Ureter (tissue), 1 donor: ENCODE data around the gene LRRC1. TPM values are rescaled to one million over a fixed set of nuclear protein-coding genes. Genes with fewer than 3 reads are reported as not detected.

Source experiments
- DNase-seq: peaks from one replicate; pipeline ENCODE4 v3.0.0-alpha.2; 2020; ENCODE audit warnings: low spot score
- total RNA-seq: library from RNA; stranded (reverse); gene quantifications from one replicate; pipeline ENCODE4 v1.2.4, GENCODE V29; 2023
- donor health status: DM: yes; HTN: yes; CAD: no.

LRRC1 gene
- total RNA-seq, 1 donor from 2014 or later = 46.9 TPM

GRCh38 chr6:53815381-53816119, 20.7 kb downstream of the LRRC1 start:
- no peak for DNase-seq

- no peak for DNase-seq
Measured at GRCh38 chr6:53818858-53819609, 24.2 kb downstream of the LRRC1 start.

DNA sequence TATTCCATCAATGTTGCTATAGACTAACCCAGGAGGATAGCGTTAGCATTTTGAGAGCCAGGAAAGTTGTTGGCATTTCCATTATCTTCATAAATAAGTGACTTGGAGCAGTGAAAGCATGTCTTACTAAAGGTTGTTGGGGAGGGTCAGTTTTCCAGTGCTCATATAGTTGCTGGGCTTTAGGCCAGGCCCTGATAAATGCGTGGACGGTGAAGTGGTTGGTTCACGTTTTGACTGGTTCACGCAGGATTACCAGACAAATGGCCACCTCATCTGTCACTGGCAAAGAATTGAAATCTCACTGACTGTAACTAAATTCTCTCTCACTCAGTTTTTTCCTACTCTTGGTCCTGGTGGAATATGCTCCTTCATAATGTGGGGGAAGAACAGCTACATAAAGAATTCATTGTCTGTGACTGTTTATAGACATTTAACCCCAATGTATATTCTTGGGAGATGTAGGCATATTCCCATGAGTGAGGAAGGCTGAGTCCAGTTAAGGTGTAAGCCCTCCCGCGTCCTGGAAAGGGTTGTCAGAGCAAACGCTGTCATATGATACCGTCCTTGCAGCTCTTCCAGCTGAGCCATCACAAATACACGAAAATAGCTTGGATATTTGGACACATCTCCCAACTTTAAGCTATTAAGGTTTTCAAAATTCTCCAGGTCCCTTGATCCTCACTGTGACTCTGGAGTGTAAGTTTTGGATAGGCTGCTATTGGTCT, 27.8 kb downstream of the LRRC1 start:
- DNase-seq = no peak

GRCh38 chr6:53824714-53825113, 29.9 kb downstream of the LRRC1 start:
- DNase-seq = no peak

DNA sequence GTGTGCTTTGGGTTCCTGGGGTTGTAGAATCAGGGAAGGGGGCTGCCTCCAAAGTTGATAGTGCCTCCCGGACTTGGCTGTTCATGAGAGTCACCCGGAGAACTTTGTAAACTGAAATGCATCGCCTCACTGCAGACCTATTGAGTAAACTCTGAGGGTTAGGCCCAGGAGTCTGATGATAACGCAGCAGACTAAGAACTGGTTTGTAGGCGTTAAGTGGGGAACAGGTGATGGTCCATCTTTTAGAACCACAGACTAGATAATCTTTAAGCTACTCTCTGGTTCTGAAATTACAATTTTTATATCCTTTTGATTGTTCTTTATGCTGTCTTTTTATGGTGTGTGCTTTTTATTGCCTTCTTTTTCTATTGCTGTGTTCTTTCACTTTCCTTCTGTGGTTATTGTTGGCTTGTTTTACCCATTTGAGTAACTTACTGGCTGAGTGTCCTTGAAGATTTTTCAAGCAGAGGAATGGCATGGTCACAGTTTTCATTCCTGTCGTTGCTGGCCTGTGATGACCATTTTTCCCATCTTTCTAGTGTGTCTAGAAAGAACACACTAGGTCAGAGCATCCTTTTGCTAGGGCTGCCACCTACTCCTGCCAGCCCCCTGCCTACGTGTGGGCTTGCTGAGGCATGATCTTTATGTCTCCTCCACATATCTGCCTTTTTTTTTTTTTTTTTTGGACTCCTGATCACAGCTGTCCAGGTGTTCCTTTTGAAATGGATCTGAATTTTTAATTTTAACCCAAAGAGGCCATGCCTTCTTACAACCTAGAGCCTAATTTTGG, 30.9 kb downstream of the LRRC1 start:
- no peak for DNase-seq

DNA sequence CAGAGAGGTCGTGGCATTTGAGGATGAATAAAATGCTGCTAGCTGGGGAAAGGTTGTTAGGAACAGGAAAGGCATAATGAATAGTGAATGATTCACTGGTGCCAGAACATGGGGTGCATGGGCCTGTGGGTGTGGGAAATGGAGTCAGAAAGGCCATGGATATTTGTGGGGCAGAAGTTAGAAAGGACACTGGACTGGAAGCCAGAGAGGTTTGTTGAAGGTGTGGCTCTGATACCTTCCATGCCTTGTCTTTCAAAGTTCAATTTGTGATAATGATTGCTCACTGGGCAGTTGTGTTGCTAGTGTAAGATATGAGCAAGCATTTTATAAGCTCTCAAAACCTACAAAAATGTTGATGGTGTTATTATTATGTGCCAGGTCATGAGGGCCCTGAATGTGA, 32.7 kb downstream of the LRRC1 start:
- DNase-seq = no peak

DNA sequence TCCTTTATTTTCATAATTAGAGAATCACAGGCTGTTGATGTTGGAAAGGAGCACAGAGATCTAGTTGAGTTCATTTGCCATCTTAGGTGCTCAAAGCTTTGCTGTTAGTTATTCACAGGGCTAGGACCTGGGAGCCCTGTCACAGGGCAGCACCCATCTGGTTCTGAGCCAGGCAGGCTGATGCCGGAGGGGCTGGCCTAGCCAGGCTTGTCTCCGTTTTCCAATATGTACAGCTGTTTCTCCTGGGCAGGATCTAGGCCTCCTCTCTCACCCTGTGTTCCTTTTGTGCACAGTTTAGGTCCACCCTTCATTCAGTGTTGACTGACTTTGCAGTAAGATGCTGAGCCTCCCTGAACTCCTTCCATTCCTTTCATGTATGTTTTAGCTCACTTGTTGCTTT, 33.4 kb downstream of the LRRC1 start:
- no peak for DNase-seq

DNA sequence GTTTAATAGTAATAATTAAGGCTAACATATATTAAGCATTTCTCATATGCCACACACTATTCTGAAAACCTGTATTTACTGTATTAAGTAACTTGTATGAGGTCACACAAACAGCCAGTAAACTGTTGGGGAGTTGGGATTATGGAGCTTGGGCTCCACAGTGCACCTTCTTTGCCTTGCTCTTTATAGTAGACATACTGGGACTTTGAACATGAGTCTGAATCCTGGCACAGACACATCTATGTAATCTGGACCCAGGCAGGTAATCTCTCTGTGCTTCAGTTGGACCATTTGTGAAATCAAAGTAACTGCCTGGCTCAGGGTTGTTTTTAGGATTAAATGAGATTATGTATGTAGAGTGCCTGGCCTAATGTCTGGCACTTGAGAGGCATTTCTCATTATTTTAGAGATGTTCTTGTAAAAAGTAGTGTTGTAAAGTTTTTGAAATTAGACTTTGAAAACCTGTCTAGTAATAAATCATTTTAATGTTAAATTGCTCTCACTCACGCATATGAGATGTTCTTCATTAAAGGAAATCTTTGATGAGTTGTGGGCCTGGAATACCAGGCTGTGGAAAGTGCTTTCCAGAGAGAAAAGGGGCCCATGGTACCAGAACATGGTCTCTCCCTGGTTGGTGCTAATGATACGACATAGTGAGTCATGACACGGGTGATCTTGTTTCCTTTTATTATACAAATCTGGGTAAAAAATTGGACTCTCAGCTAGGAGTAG, 34.3 kb downstream of the LRRC1 start:
- DNase-seq = no peak

DNA sequence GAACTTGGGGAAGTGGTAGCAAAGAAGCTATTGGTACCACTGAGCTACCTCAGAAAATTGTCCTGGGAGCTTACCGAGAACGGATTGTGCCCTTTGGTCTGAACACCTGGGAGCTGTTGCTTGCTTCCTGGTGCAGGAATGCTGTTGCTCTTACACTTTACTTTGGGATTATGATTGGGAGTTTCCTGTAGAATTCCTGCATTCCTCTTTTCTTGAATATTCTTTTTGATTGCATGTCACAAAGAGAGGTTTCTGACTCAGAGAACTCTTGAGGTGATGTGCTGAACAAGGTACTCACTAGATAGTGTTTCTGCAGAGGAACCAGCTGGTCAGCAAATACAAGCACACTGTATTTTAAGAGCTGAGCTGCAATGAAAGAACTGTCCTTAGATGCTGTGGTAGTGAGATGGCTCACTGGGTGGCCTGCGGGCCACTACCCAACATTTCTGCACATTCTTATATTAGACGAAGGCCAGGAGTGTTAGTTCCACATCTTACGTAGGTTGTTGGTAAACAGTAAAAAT, 35.0 kb downstream of the LRRC1 start:
- no peak for DNase-seq

GRCh38 chr6:53830366-53830765, 35.6 kb downstream of the LRRC1 start:
- no peak for DNase-seq

DNA sequence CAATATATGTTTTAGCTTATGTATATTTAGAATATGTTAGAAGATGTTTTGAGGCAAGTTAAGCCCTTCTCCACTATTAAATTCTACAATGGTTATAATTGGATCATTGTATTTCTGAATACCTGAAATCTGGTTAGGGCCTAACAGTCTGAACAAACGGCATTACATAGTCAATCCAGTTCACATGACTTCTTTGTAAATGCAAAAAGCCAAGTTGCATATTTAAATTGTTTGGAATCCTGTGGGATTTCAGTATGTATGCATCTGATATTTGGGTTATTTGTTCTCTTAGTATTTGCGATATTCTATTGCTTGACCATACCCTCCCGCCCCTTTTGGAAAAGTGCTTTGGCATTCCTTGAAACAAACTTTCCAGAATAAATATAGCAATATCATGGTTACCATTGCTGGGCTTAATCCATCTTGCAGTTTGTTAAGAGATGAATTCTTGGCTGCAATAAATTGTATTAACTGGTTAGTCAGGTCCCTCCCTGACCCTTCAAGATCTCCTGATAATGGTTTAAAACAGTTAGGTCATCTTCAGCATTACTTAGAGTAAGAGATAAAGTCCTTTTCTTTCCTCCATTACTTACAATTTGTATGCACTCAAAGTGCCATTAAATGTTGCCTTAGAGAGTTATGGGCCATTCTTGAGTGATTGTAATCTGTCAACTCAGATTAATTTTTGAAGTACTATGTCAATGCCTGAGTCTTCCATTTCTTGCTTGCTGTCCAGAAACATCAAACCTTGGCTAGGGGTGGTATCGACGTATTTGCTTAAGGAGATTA, 36.5 kb downstream of the LRRC1 start:
- no peak for DNase-seq

- DNase-seq = no peak
Measured at GRCh38 chr6:53831936-53832660, 37.3 kb downstream of the LRRC1 start.

DNA sequence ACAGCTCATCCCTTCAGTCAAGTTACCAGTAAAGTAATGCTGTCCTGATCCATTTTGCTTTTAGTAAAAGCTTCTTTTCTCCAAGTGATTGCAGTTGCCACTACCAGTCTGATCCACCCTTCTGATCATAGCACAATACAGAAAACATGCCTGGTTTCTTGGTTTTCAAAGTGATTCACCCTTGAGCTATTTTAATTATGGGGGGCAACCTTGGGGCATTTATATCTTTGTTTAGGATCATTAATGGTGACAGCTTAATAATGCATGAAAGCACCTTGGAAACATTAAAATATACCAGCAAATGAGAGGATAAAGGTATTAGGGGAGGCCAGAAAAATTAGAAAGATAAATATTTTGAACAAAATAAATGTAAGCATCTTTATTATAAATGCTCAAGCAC, 38.4 kb downstream of the LRRC1 start:
- no peak for DNase-seq

DNA sequence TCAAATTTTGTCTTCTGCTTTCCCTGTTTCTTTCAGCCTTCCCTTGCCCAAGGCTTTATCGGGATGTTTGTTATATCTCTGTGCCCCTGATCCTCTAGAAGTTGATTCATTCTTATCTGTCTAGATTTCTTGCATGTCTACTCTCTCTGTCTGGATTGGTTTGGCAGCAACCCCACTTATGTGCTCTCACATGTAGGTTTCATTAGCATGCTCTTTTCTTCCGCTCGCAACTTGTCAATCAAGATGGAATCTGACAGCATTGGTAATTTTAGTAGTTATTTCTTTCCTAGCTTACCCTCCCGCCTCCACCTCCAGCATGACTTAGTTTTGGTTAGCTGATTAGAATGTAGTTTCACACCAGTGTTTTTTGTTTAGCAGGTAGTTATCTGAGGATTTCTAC, 39.3 kb downstream of the LRRC1 start:
- no peak for DNase-seq

- no peak for DNase-seq
Measured at GRCh38 chr6:53837865-53838769, 43.3 kb downstream of the LRRC1 start.

DNA sequence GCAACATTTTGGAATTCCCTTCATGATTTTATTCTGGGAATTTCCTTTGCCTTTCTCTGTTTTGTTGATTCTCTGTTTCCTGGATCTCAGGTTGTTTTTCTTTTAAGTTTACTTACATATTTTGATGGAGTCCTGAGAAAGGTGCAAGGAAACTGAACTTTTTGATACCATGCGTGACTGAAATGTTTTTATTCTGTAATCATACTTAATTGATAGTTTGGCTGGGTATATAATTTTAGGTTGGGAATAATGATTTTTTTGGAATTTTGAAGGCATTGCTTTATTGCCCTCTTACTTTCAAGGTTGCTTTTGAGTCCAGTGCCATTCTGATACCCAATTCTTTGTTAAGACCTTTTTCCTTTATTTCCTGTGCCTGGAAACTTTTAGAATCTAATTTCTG, 45.2 kb downstream of the LRRC1 start:
- no peak for DNase-seq

DNA sequence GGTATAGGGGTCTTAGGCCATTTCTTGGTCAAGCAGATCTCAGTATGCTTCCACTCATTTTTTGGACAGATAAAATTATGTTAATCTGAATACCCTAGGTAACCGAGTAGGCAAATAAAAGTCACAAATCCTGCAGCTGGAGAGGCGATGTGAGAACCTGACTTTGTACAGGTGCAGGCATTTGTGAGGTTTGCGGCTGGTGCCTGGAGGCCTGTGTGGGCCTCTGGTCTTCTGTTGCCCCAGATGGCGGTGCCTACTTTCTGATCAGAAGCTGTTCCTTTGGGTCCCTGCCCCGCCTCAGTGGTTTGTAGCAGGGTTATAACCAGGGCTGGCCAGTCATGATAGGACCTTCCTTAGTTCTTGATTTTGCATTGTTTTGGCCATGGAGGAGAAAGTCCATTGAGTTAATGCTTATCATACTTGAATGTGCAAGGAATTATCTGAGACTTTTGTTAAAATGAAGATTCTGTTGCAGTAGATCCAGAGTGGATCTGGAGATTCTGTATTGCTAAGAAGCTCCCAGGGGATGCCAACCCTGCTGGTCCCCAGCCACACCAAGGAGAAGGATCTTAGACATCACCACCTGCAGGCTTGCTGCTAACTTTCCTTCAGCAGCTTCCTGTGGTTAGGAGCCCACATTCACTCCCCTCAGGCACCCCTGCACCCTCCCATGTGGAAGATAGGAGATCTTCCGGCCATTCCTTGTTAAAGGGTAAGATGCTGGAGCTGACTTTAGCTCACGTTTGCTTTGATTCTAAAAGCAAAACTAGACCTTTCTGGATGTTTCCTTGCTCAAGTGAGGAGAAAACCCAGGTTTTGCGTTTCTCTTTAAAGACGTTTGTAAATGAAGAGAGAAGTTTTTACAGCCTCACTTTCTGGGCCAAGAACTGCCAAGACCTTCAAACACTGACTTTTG, 50.7 kb downstream of the LRRC1 start:
- no peak for DNase-seq
